ENCODE results near the gene PMP22. TPM values are rescaled to one million over a fixed set of nuclear protein-coding genes. Genes with fewer than 3 reads are reported as not detected.

The PMP22 gene
- polyA plus RNA-seq, 1 donor (not counting 4 experiments of a cell fraction or from before 2014, with no cell fraction given): 7.9 TPM

GRCh38 chr17:15293558-15293957 is 28.4 kb upstream of the PMP22 start:
- dilution Hi-C loops (cut with MboI; ENCODE audit: extremely low pct_ligation_motif_present, low sequenced_read_pairs): no loop called here
- no peak overlapping the region for H3K4me3 ChIP-seq (ENCODE audit: control insufficient read depth in 2 of 3, extremely low read depth in 1 of 3, insufficient read depth in 2 of 3, low read depth in 1 of 3, low read length in 3 of 3)
- H3K36me3 ChIP-seq (ENCODE audit: control insufficient read depth in 2 of 2, extremely low read depth in 1 of 2, insufficient read depth in 2 of 2, low read length in 2 of 2): no peaks in the 10 kb centered on the region
- H3K9ac ChIP-seq (ENCODE audit: control insufficient read depth, extremely low read depth, insufficient read depth, low read length): no peak overlapping the region
- H2AFZ ChIP-seq (ENCODE audit: control insufficient read depth, low read length): no peak overlapping the region
- FAIRE-seq: no peak
- no peaks in the 10 kb centered on the region for H3K4me1 ChIP-seq (ENCODE audit: control insufficient read depth, extremely low read depth, insufficient read depth, low read length)
- TF ChIP-seq, protein P1, sequence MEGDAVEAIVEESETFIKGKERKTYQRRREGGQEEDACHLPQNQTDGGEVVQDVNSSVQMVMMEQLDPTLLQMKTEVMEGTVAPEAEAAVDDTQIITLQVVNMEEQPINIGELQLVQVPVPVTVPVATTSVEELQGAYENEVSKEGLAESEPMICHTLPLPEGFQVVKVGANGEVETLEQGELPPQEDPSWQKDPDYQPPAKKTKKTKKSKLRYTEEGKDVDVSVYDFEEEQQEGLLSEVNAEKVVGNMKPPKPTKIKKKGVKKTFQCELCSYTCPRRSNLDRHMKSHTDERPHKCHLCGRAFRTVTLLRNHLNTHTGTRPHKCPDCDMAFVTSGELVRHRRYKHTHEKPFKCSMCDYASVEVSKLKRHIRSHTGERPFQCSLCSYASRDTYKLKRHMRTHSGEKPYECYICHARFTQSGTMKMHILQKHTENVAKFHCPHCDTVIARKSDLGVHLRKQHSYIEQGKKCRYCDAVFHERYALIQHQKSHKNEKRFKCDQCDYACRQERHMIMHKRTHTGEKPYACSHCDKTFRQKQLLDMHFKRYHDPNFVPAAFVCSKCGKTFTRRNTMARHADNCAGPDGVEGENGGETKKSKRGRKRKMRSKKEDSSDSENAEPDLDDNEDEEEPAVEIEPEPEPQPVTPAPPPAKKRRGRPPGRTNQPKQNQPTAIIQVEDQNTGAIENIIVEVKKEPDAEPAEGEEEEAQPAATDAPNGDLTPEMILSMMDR (optimal IDR thresholded peaks at IDR 0.05 in 1 of 3, IDR thresholded peaks at IDR 0.05 in 1 of 3, conservative IDR thresholded peaks at IDR 0.05 in 1 of 3; ENCODE audit: extremely low read depth in 1 of 3, insufficient read depth in 2 of 3, low read length in 3 of 3): no peak
- no peak for TF ChIP-seq EZH2 (IDR thresholded peaks at IDR 0.05; ENCODE audit: low read length)
- DNase-seq (ENCODE audit: low read depth, low spot score): no peak
- no peaks in the 10 kb centered on the region for H3K27me3 ChIP-seq (ENCODE audit: control insufficient read depth, extremely low read depth, insufficient read depth, low read length)
- H3K79me2 ChIP-seq (ENCODE audit: control insufficient read depth, insufficient read depth, low read length): no peaks in the 10 kb centered on the region
- H3K27ac ChIP-seq (ENCODE audit: control insufficient read depth, insufficient read depth, low read length): no peak overlapping the region
- H3K9me1 ChIP-seq (ENCODE audit: control insufficient read depth, extremely low read depth, insufficient read depth, low read length): no peaks in the 10 kb centered on the region
- no peaks in the 10 kb centered on the region for H3K9me3 ChIP-seq (ENCODE audit: control insufficient read depth, low read depth, low read length)
- H4K20me1 ChIP-seq (ENCODE audit: control insufficient read depth, extremely low read depth, insufficient read depth, low read length): no peaks in the 10 kb centered on the region
- no peak overlapping the region for H3K4me2 ChIP-seq (ENCODE audit: control insufficient read depth, extremely low read depth, insufficient read depth, low read depth, low read length)

DNA sequence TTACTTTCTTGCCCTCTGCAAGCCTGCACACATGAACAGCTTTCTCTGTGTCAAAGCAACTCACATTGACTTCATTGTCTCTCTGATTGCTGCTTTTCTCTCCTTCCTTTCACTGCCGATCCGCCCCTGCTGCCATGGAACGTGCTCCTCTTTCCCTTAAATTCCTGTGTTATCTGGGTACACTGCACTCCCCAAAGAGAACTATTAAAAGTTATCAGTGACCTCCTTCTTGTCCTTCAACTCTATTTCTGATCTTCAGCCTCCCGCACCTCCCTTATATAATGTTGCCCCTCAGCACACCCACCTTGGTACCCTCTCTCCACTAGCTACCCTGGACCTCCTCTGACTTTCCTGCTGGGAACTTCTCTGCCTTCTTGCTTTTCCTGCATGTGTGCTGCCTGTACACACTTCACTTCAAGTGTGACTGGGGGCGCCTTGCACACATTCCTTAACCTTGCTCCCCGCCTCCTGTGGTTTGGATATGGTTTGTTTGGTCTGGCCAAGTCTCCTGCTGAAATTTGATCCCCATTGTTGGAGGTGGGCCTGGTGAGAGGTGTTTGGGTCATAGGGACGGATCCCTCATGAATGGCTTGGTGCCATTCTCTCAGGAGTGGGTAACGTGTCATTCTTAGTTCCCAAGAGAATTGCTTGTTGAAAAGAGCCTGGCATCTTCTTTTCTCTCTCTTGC is 26.7 kb upstream of the PMP22 start:
- Histone ChIP-seq H3K36me3 (ENCODE audit: control insufficient read depth in 2 of 2, extremely low read depth in 1 of 2, insufficient read depth in 2 of 2, low read length in 2 of 2) (no peaks in the 10 kb centered on the region), H2AFZ (ENCODE audit: control insufficient read depth, low read length) (no peak overlapping the region), H3K4me2 (ENCODE audit: control insufficient read depth, extremely low read depth, insufficient read depth, low read depth, low read length) (no peak overlapping the region), H3K27me3 (ENCODE audit: control insufficient read depth, extremely low read depth, insufficient read depth, low read length) (no peaks in the 10 kb centered on the region), H4K20me1 (ENCODE audit: control insufficient read depth, extremely low read depth, insufficient read depth, low read length) (no peaks in the 10 kb centered on the region), H3K9me1 (ENCODE audit: control insufficient read depth, extremely low read depth, insufficient read depth, low read length) (no peaks in the 10 kb centered on the region), H3K4me3 (ENCODE audit: control insufficient read depth in 2 of 3, extremely low read depth in 1 of 3, insufficient read depth in 2 of 3, low read depth in 1 of 3, low read length in 3 of 3) (no peak overlapping the region), H3K4me1 (ENCODE audit: control insufficient read depth, extremely low read depth, insufficient read depth, low read length) (no peaks in the 10 kb centered on the region), H3K9me3 (ENCODE audit: control insufficient read depth, low read depth, low read length) (no peaks in the 10 kb centered on the region), H3K79me2 (ENCODE audit: control insufficient read depth, insufficient read depth, low read length) (no peaks in the 10 kb centered on the region), H3K9ac (ENCODE audit: control insufficient read depth, extremely low read depth, insufficient read depth, low read length) (no peak overlapping the region), H3K27ac (ENCODE audit: control insufficient read depth, insufficient read depth, low read length) (no peak overlapping the region)
- TF ChIP-seq EZH2 (IDR thresholded peaks at IDR 0.05; ENCODE audit: low read length): no peak
- TF ChIP-seq, protein P1 (optimal IDR thresholded peaks at IDR 0.05 in 1 of 3, IDR thresholded peaks at IDR 0.05 in 1 of 3, conservative IDR thresholded peaks at IDR 0.05 in 1 of 3; ENCODE audit: extremely low read depth in 1 of 3, insufficient read depth in 2 of 3, low read length in 3 of 3): no peak
- dilution Hi-C loops (cut with MboI; ENCODE audit: extremely low pct_ligation_motif_present, low sequenced_read_pairs): no loop called here
- FAIRE-seq: no peak
- no peak for DNase-seq (ENCODE audit: low read depth, low spot score)
